Stomach (tissue), 4 donors: ENCODE data around the gene PAPSS1.

Experiments used
- EP300 ChIP-seq: sonication (generic); formaldehyde crosslinking; IDR thresholded peaks from one replicate; pipeline ENCODE4 v1.6.1; 2017; ENCODE audit warnings: antibody characterized with exemption
- POLR2A ChIP-seq, 4 donors: fragments of 450-650 bp; IDR thresholded peaks; one replicate each; pipeline ENCODE4 v1.6.1; 2016; ENCODE audit warnings: antibody characterized with exemption in 4 of 4, control low read depth in 2 of 4, mild to moderate bottlenecking in 1 of 4, moderate library complexity in 1 of 4
- POLR2AphosphoS5 ChIP-seq, 3 donors: sonication (generic); formaldehyde crosslinking; IDR thresholded peaks; one replicate each; pipeline ENCODE4 v1.6.1; 2016; ENCODE audit warnings: antibody characterized with exemption in 3 of 3
- TF ChIP-seq, protein P1 (sequence below), 7 experiments: fragments of 450-650 bp in 4 of 7; fragments of 200-600 bp in 3 of 7; sonication (generic) in 3 of 7; IDR thresholded peaks; one replicate each; pipeline ENCODE4 v1.5.1; 2016 to 2019; ENCODE audit warnings: antibody characterized with exemption in 7 of 7, control low read depth in 2 of 7, mild to moderate bottlenecking in 1 of 7

DNA sequence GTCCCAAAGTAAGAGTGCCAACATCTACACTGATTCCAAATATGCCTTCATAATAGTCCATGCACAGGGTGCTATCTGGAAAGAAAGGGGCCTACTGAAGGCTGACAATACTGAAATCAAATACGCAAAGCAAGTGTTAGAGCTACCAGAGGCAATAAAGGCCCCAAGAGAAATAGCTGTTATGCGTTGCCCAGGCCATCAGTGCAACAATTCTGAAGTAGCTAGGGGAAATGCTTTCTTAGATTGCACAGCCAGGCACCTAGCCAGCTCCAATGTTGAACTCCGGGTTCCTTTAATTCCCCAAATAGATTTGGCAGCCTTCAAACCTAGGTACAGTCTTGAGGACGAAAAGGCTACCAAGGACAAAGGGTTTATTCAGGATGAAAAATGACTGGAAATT lies 17.4 kb upstream of the PAPSS1 start:
- TF ChIP-seq, protein P1, sequence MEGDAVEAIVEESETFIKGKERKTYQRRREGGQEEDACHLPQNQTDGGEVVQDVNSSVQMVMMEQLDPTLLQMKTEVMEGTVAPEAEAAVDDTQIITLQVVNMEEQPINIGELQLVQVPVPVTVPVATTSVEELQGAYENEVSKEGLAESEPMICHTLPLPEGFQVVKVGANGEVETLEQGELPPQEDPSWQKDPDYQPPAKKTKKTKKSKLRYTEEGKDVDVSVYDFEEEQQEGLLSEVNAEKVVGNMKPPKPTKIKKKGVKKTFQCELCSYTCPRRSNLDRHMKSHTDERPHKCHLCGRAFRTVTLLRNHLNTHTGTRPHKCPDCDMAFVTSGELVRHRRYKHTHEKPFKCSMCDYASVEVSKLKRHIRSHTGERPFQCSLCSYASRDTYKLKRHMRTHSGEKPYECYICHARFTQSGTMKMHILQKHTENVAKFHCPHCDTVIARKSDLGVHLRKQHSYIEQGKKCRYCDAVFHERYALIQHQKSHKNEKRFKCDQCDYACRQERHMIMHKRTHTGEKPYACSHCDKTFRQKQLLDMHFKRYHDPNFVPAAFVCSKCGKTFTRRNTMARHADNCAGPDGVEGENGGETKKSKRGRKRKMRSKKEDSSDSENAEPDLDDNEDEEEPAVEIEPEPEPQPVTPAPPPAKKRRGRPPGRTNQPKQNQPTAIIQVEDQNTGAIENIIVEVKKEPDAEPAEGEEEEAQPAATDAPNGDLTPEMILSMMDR (IDR thresholded peaks at IDR 0.05): no peak
- TF ChIP-seq POLR2AphosphoS5 (IDR thresholded peaks at IDR 0.05) (no peak), EP300 (no peak), POLR2A (IDR thresholded peaks at IDR 0.05) (no peak)
